Left lung (tissue), 10 donors: ENCODE results near the gene DIP2C. TPM values are rescaled to one million over a fixed set of nuclear protein-coding genes. Genes with fewer than 3 reads are reported as not detected.

Source experiments
- ATAC-seq: fragments of 200-7000 bp; cut with Tn5 transposase; one replicate; pipeline ENCODE4 v1.9.1; 2020; ENCODE audit warnings: moderate library complexity
- DNase-seq, 4 donors: peaks; one replicate each; pipeline ENCODE4 v3.0.0-alpha.2; 2013 to 2020
- H3K27ac ChIP-seq, 2 donors: fragments of 200-600 bp; sonication (generic) in 1 of 2; one replicate each; pipeline versions ENCODE4 v1.5.0 to v1.8.0; 2020 to 2021
- H3K27me3 ChIP-seq, 2 donors: fragments of 200-600 bp; sonication (generic) in 1 of 2; one replicate each; pipeline versions ENCODE4 v1.5.0 to v1.8.0; 2020 to 2021
- H3K36me3 ChIP-seq, 2 donors: fragments of 200-600 bp; sonication (generic) in 1 of 2; one replicate each; pipeline versions ENCODE4 v1.5.0 to v1.8.0; 2020 to 2021
- H3K4me1 ChIP-seq, 2 donors: fragments of 200-600 bp; one replicate each; pipeline ENCODE4 v1.8.0; 2021
- H3K4me3 ChIP-seq, 2 donors: fragments of 200-600 bp; sonication (generic) in 1 of 2; one replicate each; pipeline versions ENCODE4 v1.5.0 to v1.8.0; 2020 to 2021; ENCODE audit warnings: mild to moderate bottlenecking in 1 of 2
- H3K9me3 ChIP-seq, 2 donors: fragments of 200-600 bp; sonication (generic) in 1 of 2; one replicate each; pipeline versions ENCODE4 v1.5.0 to v1.8.0; 2020 to 2021
- CTCF ChIP-seq, 2 donors: fragments of 200-600 bp; sonication (generic) in 1 of 2; IDR thresholded peaks; one replicate each; pipeline versions ENCODE4 v1.5.0 to v1.8.0; 2021; ENCODE audit warnings: antibody characterized with exemption in 2 of 2
- intact Hi-C, 2 donors: fragments of 100-400 bp; cut with DNase I; formaldehyde crosslinking; loops; one replicate each; pipeline versions ENCODE4 v1.11.2 to v1.14.2; 2022
- polyA plus RNA-seq, 6 donors: library from polyadenylated mRNA; unstranded; fragments of 120-200 nt; gene quantifications; one replicate each; pipeline ENCODE4 v1.2.1, GENCODE V29; 2013; ENCODE audit not compliant: insufficient read length in 6 of 6
- total RNA-seq, 2 donors: library from RNA; stranded (reverse); fragmentation: NEBNext Ultra II Directional; extraction: Animal tissue kit (Norgen Biotek cat#: 25700); gene quantifications; one replicate each; pipeline ENCODE4 v1.2.1, GENCODE V29; 2021
- donor health status: DM: no; HTN: yes; CAD: no.
- donor health status: DM: no; HTN: no; CAD: no.

Gene DIP2C
- total and polyA plus RNA-seq, 8 donors = 10.5 to 22.5 (median 19.5) TPM

- intact Hi-C loops = no loop called here
- Histone ChIP-seq H3K36me3 (no peaks in the 10 kb centered on the region), H3K27me3 (no peaks in the 10 kb centered on the region), H3K27ac (no peak overlapping the region), H3K9me3 (no peaks in the 10 kb centered on the region), H3K4me3 (no peak overlapping the region), H3K4me1 (peaks cover 0 to 3% of the 10 kb centered on the region in 2 donors)
- no peak for DNase-seq
- TF ChIP-seq CTCF (IDR thresholded peaks at IDR 0.05) = no peak
- no peak for ATAC-seq
Observed at GRCh38 chr10:556971-557637, 132.4 kb downstream of the DIP2C start.

GRCh38 chr10:555682-556350, 133.7 kb downstream of the DIP2C start:
- Histone ChIP-seq H3K4me3 (no peak overlapping the region), H3K27me3 (no peaks in the 10 kb centered on the region), H3K27ac (no peak overlapping the region), H3K4me1 (peaks cover 0 to 3% of the 10 kb centered on the region in 2 donors), H3K9me3 (no peaks in the 10 kb centered on the region), H3K36me3 (no peaks in the 10 kb centered on the region)
- no peak for TF ChIP-seq CTCF (IDR thresholded peaks at IDR 0.05)
- intact Hi-C loops = no loop called here
- DNase-seq (no peak), ATAC-seq (no peak)

GRCh38 chr10:555281-555680, 134.2 kb downstream of the DIP2C start:
- Histone ChIP-seq H3K27me3 (no peaks in the 10 kb centered on the region), H3K4me1 (peaks cover 0 to 3% of the 10 kb centered on the region in 2 donors), H3K27ac (no peak overlapping the region), H3K36me3 (no peaks in the 10 kb centered on the region), H3K4me3 (no peak overlapping the region), H3K9me3 (no peaks in the 10 kb centered on the region)
- intact Hi-C loops = no loop called here
- no peak for TF ChIP-seq CTCF (IDR thresholded peaks at IDR 0.05)
- no peak for ATAC-seq
- no peak for DNase-seq

GRCh38 chr10:554182-554848, 135.2 kb downstream of the DIP2C start:
- Histone ChIP-seq H3K27ac (no peak overlapping the region), H3K4me3 (no peak overlapping the region), H3K9me3 (no peaks in the 10 kb centered on the region), H3K4me1 (no peaks in the 10 kb centered on the region), H3K27me3 (no peaks in the 10 kb centered on the region), H3K36me3 (no peaks in the 10 kb centered on the region)
- no peak for TF ChIP-seq CTCF (IDR thresholded peaks at IDR 0.05)
- ATAC-seq (no peak), DNase-seq (no peak)
- intact Hi-C loops = no loop called here

- Histone ChIP-seq H3K27me3 (no peaks in the 10 kb centered on the region), H3K4me3 (no peak overlapping the region), H3K36me3 (no peaks in the 10 kb centered on the region), H3K27ac (no peak overlapping the region), H3K4me1 (no peaks in the 10 kb centered on the region), H3K9me3 (no peaks in the 10 kb centered on the region)
- DNase-seq = no peak
- peak; percentile 66 for ATAC-seq
- TF ChIP-seq CTCF (IDR thresholded peaks at IDR 0.05) = no peak
- intact Hi-C loops = no loop called here
Observed at GRCh38 chr10:553233-553632, 136.2 kb downstream of the DIP2C start.
